ENCODE measurements around the gene MGARP. TPM values are rescaled to one million over a fixed set of nuclear protein-coding genes. Genes with fewer than 3 reads are reported as not detected.
"Not testable (repeated sequence)": the region's sequence is repeated elsewhere in the genome, so short reads cannot be mapped to it uniquely, and the experiment has no call there.

Gene MGARP
- total RNA-seq, 1 experiment from 2014 or later = 2.3 TPM

- no peak overlapping the region for H3K4me3 ChIP-seq (ENCODE audit: low read depth in 2 of 2, low read length in 2 of 2)
- DNase-seq (ENCODE audit: low read depth, low spot score) = no peak
- peaks cover 9% of the 10 kb centered on the region for H3K4me1 ChIP-seq (ENCODE audit: control insufficient read depth, insufficient read depth, low read length)
- no TSS peak for BruUV-seq (replicated peaks)
- CTCF ChIA-PET = no interaction called here
- TF ChIP-seq REST (IDR thresholded peaks at IDR 0.05; ENCODE audit: insufficient read depth in 1 of 2, low read depth in 2 of 2, low read length in 1 of 2) = no peak
- TF ChIP-seq, protein P1, sequence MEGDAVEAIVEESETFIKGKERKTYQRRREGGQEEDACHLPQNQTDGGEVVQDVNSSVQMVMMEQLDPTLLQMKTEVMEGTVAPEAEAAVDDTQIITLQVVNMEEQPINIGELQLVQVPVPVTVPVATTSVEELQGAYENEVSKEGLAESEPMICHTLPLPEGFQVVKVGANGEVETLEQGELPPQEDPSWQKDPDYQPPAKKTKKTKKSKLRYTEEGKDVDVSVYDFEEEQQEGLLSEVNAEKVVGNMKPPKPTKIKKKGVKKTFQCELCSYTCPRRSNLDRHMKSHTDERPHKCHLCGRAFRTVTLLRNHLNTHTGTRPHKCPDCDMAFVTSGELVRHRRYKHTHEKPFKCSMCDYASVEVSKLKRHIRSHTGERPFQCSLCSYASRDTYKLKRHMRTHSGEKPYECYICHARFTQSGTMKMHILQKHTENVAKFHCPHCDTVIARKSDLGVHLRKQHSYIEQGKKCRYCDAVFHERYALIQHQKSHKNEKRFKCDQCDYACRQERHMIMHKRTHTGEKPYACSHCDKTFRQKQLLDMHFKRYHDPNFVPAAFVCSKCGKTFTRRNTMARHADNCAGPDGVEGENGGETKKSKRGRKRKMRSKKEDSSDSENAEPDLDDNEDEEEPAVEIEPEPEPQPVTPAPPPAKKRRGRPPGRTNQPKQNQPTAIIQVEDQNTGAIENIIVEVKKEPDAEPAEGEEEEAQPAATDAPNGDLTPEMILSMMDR (IDR thresholded peaks at IDR 0.05) = no peak
- no peak for TF ChIP-seq POLR2AphosphoS5 (IDR thresholded peaks at IDR 0.05; ENCODE audit: low read depth, low read length)
- TF ChIP-seq TCF7L2 (IDR thresholded peaks at IDR 0.05; ENCODE audit: low read depth, low read length) = no peak
- no peak for TF ChIP-seq SIN3A (IDR thresholded peaks at IDR 0.05; ENCODE audit: borderline replicate concordance, insufficient read depth, low read depth, low read length)
- POLR2A ChIA-PET = no interaction called here
- in situ Hi-C loops (cut with HindIII; ENCODE audit: low pct_unique_long_range_greater_than_20kb, low sequenced_read_pairs) = no loop called here
- no peaks in the 10 kb centered on the region for H3K9me3 ChIP-seq (ENCODE audit: control insufficient read depth, insufficient read depth, low read depth, low read length)
- H3K27me3 ChIP-seq (ENCODE audit: control insufficient read depth, insufficient read depth, low read length) = no peaks in the 10 kb centered on the region
- ATAC-seq = no peak
- intact Hi-C loops (cut with micrococcal nuclease; ENCODE audit: unreplicated experiment) = no loop called here
- no peak overlapping the region for H3K27ac ChIP-seq (ENCODE audit: low read length)
- H3K36me3 ChIP-seq (ENCODE audit: control insufficient read depth, insufficient read depth, low read length) = no peaks in the 10 kb centered on the region
Measured at GRCh38 chr4:139324620-139325019, 44.6 kb upstream of the MGARP start.

DNA sequence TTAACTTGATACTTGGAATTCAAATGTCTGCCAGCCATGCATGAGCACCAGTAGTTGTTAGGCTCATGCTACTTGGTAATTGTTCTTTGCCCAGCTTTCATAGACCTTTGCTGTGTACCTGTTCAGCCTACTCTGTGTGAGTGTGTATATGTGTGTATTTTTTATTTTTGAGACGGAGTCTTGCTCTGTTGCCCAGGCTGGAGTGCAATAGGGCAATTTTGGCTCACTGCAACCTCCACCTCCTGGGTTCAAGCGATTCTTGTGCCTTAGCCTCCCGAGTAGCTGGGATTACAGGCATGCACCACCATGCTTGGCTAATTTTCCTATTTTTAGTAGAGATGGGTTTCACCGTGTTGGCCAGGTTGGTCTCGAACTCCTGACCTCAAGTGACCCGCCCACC, 42.5 kb upstream of the MGARP start:
- H3K9me3 ChIP-seq (ENCODE audit: control insufficient read depth, insufficient read depth, low read depth, low read length); in situ Hi-C loops (cut with HindIII; ENCODE audit: low pct_unique_long_range_greater_than_20kb, low sequenced_read_pairs); H3K36me3 ChIP-seq (ENCODE audit: control insufficient read depth, insufficient read depth, low read length); H3K4me1 ChIP-seq (ENCODE audit: control insufficient read depth, insufficient read depth, low read length); BruUV-seq (replicated peaks); H3K27ac ChIP-seq (ENCODE audit: low read length); ATAC-seq; H3K27me3 ChIP-seq (ENCODE audit: control insufficient read depth, insufficient read depth, low read length); intact Hi-C loops (cut with micrococcal nuclease; ENCODE audit: unreplicated experiment); DNase-seq (ENCODE audit: low read depth, low spot score); H3K4me3 ChIP-seq (ENCODE audit: low read depth in 2 of 2, low read length in 2 of 2); CTCF ChIA-PET: not testable (repeated sequence)
- POLR2A ChIA-PET = interaction anchor here (0.6 kb wide), 1 partner anchor 263 kb away, joined by 6 read pairs; no protein-coding TSS in a partner anchor

DNA sequence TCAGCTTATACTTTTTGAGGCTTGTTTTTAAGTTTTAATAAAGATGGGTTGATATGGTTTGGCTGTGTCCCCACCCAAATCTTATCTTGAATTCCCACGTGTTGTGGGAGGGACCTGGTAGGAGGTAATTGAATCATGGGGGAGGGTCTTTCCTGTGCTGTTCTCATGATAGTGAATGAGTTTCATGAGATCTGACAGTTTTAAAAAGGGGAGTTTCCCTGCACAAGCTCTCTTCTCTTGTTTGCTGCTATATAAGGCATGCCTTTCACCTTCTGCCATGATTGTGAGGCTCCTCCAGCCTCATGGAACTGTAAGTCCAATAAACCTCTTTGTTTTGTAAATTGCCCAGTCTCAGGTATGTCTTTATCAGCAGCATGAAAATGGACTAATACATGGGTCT, 42.0 kb upstream of the MGARP start:
- intact Hi-C loops (cut with micrococcal nuclease; ENCODE audit: unreplicated experiment); H3K9me3 ChIP-seq (ENCODE audit: control insufficient read depth, insufficient read depth, low read depth, low read length); H3K27me3 ChIP-seq (ENCODE audit: control insufficient read depth, insufficient read depth, low read length); DNase-seq (ENCODE audit: low read depth, low spot score); H3K27ac ChIP-seq (ENCODE audit: low read length); H3K4me3 ChIP-seq (ENCODE audit: low read depth in 2 of 2, low read length in 2 of 2); in situ Hi-C loops (cut with HindIII; ENCODE audit: low pct_unique_long_range_greater_than_20kb, low sequenced_read_pairs); H3K4me1 ChIP-seq (ENCODE audit: control insufficient read depth, insufficient read depth, low read length); ATAC-seq; H3K36me3 ChIP-seq (ENCODE audit: control insufficient read depth, insufficient read depth, low read length); BruUV-seq (replicated peaks); CTCF ChIA-PET; POLR2A ChIA-PET: not testable (repeated sequence)
